HepG2 (cell line): ENCODE measurements around the gene MYO1G. TPM values are rescaled to one million over a fixed set of nuclear protein-coding genes. Genes with fewer than 3 reads are reported as not detected.

Source experiments
- BCLAF1 ChIP-seq: fragments of 450-650 bp; IDR thresholded peaks from 2 replicates; pipeline ENCODE4 v1.6.1; 2017; ENCODE audit warnings: mild to moderate bottlenecking
- DBP ChIP-seq: sonication (generic); formaldehyde crosslinking; IDR thresholded peaks from 2 replicates; pipeline ENCODE4 v1.4.0; 2020; ENCODE audit warnings: missing genetic modification reagents; ENCODE audit errors: not compliant biosample characterization
- DMAP1 ChIP-seq: IDR thresholded peaks from 2 replicates; pipeline ENCODE4 v1.6.1; 2016
- FOSL2 ChIP-seq: sonication (generic); formaldehyde crosslinking; IDR thresholded peaks from 2 replicates; pipeline ENCODE4 v1.4.0; 2020; ENCODE audit warnings: missing genetic modification reagents
- GATAD2A ChIP-seq: IDR thresholded peaks from 2 replicates; pipeline ENCODE4 v1.6.1; 2016
- GRHL1 ChIP-seq: sonication (generic); formaldehyde crosslinking; conservative IDR thresholded peaks from 2 replicates; pipeline ENCODE4 v1.8.0; 2022; ENCODE audit warnings: missing genetic modification reagents
- HMG20A ChIP-seq: IDR thresholded peaks from 2 replicates; pipeline ENCODE4 v1.6.1; 2016; ENCODE audit warnings: borderline replicate concordance
- HMGXB4 ChIP-seq, 2 experiments: sonication (generic) in 1 of 2; formaldehyde crosslinking in 1 of 2; IDR thresholded peaks; 2 replicates each; pipeline versions ENCODE4 v1.4.0 to v1.6.1; 2018 to 2020; ENCODE audit warnings: missing genetic modification reagents in 2 of 2, borderline replicate concordance in 1 of 2, low read depth in 1 of 2, mild to moderate bottlenecking in 1 of 2, missing biosample characterization in 1 of 2
- HNRNPK ChIP-seq: fragments of 200-400 bp; formaldehyde crosslinking; IDR thresholded peaks from 2 replicates; pipeline ENCODE4 v1.6.1; 2018; ENCODE audit warnings: low read length, low read depth, moderate library complexity, mild to moderate bottlenecking; ENCODE audit not compliant: poor library complexity, severe bottlenecking
- NR1H2 ChIP-seq: sonication (generic); formaldehyde crosslinking; IDR thresholded peaks from 2 replicates; pipeline ENCODE4 v1.8.1; 2022; ENCODE audit warnings: low read depth, missing genetic modification reagents, borderline replicate concordance
- SP4 ChIP-seq: sonication (generic); formaldehyde crosslinking; IDR thresholded peaks from 2 replicates; pipeline ENCODE4 v1.8.1; 2023; ENCODE audit warnings: mild to moderate bottlenecking, missing genetic modification reagents
- SP5 ChIP-seq: IDR thresholded peaks from 2 replicates; pipeline ENCODE4 v1.6.1; 2016; ENCODE audit warnings: low read depth, borderline replicate concordance
- TGIF2 ChIP-seq: IDR thresholded peaks from 2 replicates; pipeline ENCODE4 v1.6.1; 2016; ENCODE audit warnings: control low read depth, missing compliant biosample characterization
- ZNF281 ChIP-seq: sonication (generic); formaldehyde crosslinking; IDR thresholded peaks from 2 replicates; pipeline ENCODE4 v1.4.0; 2020; ENCODE audit warnings: missing genetic modification reagents, borderline replicate concordance
- ZNF331 ChIP-seq: sonication (generic); formaldehyde crosslinking; IDR thresholded peaks from 2 replicates; pipeline ENCODE4 v1.4.0; 2020; ENCODE audit warnings: missing genetic modification reagents
- ZNF496 ChIP-seq: sonication (generic); formaldehyde crosslinking; IDR thresholded peaks from 2 replicates; pipeline ENCODE4 v1.8.1; 2023; ENCODE audit warnings: mild to moderate bottlenecking, moderate library complexity, missing genetic modification reagents; ENCODE audit not compliant: insufficient replicate concordance
- ZNF564 ChIP-seq: sonication (generic); formaldehyde crosslinking; IDR thresholded peaks from 2 replicates; pipeline ENCODE4 v1.8.1; 2023; ENCODE audit warnings: mild to moderate bottlenecking, missing genetic modification reagents
- ZNF782 ChIP-seq: sonication (generic); formaldehyde crosslinking; IDR thresholded peaks from 2 replicates; pipeline ENCODE4 v1.4.0; 2020; ENCODE audit warnings: missing genetic modification reagents, mild to moderate bottlenecking, borderline replicate concordance
- polyA plus RNA-seq, 8 experiments: library from polyadenylated mRNA; depleted of rRNA in 3 of 8; stranded (reverse) in 7 of 8; unstranded in 1 of 8; fragments of >200 nt; fragmentation: Illumina TruSeq in 4 of 8; extraction: Trizol in 4 of 8; gene quantifications; 2 replicates each; pipeline versions ENCODE4 v1.2.1 to v1.2.3, GENCODE V29; 2011 to 2016; ENCODE audit warnings: low read depth in 4 of 8, missing spikeins in 1 of 8, mixed read lengths in 1 of 8; ENCODE audit not compliant: insufficient read depth in 1 of 8
- total RNA-seq, 5 experiments: library from RNA; depleted of rRNA; stranded (reverse); fragments of >200 nt; fragmentation: Illumina TruSeq; extraction: Trizol; gene quantifications; 2 replicates each; pipeline ENCODE4 v1.2.3, GENCODE V29; 2016; ENCODE audit warnings: low read depth in 1 of 5

Gene MYO1G
- total and polyA plus RNA-seq, 2 of the 13 experiments (the other 11 are each of a cell fraction or from before 2014, with no cell fraction given): 0.29 to 1.1 TPM

GRCh38 chr7:44999245-45000092 is 20.7 kb upstream of the MYO1G start (continued):
- TF ChIP-seq BCLAF1 (no peak), ZNF331 (CRISPR knock-in tag) (0 out of 2 replicates have a peak, but pooled peaks have one; percentile 24), ZNF281 (CRISPR knock-in tag) (peak; percentile 59; the same call in 1 of the 2 replicates), HMG20A (CRISPR knock-in tag) (no peak), FOSL2 (CRISPR knock-in tag) (no peak), ZNF564 (CRISPR knock-in tag) (0 out of 2 replicates have a peak, but pooled peaks have one; percentile 0), TGIF2 (CRISPR knock-in tag) (0 out of 2 replicates have a peak, but pooled peaks have one; percentile 26), DBP (CRISPR knock-in tag) (no peak), HMGXB4 (CRISPR knock-in tag; IDR thresholded peaks at IDR 0.05; ENCODE audit: borderline replicate concordance in 1 of 2, low read depth in 1 of 2) (no peak), DMAP1 (CRISPR knock-in tag) (no peak), ZNF496 (CRISPR knock-in tag) (no peak), NR1H2 (no peak), GATAD2A (CRISPR knock-in tag) (peak; percentile 12; the same call in 1 of the 2 replicates), SP5 (CRISPR knock-in tag) (peak; percentile 81; the same call in 1 of the 2 replicates), GRHL1 (no peak), ZNF782 (CRISPR knock-in tag) (no peak), SP4 (CRISPR knock-in tag) (peak; percentile 88), HNRNPK (no peak)
